Esophagus squamous epithelium (tissue), 5 donors: ENCODE results near the gene SLC66A3. TPM values are rescaled to one million over a fixed set of nuclear protein-coding genes. Genes with fewer than 3 reads are reported as not detected.

ENCODE experiments used
- DNase-seq: peaks from one replicate; lab custom pipeline; 2025; lab: John Stamatoyannopoulos, UW
- H3K27ac ChIP-seq, 4 donors: fragments of 200-600 bp; sonication (generic); one replicate each; pipeline ENCODE4 v1.5.1; 2016 to 2019; ENCODE audit warnings: mild to moderate bottlenecking in 1 of 4
- H3K27me3 ChIP-seq, 4 donors: fragments of 200-600 bp; sonication (generic); 1 replicate in 3 of 4; 2 replicates in 1 of 4; pipeline versions ENCODE4 v1.5.1 to v1.6.0; 2017 to 2021; ENCODE audit warnings: antibody characterized with exemption in 1 of 4
- H3K36me3 ChIP-seq, 3 donors: fragments of 200-600 bp; sonication (generic); one replicate each; pipeline ENCODE4 v1.5.1; 2016 to 2019
- H3K4me1 ChIP-seq, 3 donors: fragments of 200-600 bp; sonication (generic); one replicate each; pipeline ENCODE4 v1.5.1; 2017 to 2019
- H3K4me3 ChIP-seq, 4 donors: fragments of 200-600 bp; sonication (generic); 1 replicate in 3 of 4; 2 replicates in 1 of 4; pipeline ENCODE4 v1.5.1; 2016 to 2019; ENCODE audit warnings: mild to moderate bottlenecking in 2 of 4, moderate library complexity in 1 of 4
- H3K9me3 ChIP-seq, 3 donors: fragments of 200-600 bp; sonication (generic); one replicate each; pipeline ENCODE4 v1.5.1; 2016 to 2019
- CTCF ChIP-seq, 6 experiments: fragments of 450-650 bp in 4 of 6; fragments of 200-600 bp in 2 of 6; sonication (generic) in 2 of 6; IDR thresholded peaks; one replicate each; pipeline ENCODE4 v1.5.1; 2016 to 2019; ENCODE audit warnings: antibody characterized with exemption in 6 of 6, mild to moderate bottlenecking in 4 of 6, moderate library complexity in 4 of 6
- POLR2A ChIP-seq, 4 donors: fragments of 450-650 bp; IDR thresholded peaks; one replicate each; pipeline ENCODE4 v1.6.1; 2017; ENCODE audit warnings: antibody characterized with exemption in 4 of 4, mild to moderate bottlenecking in 4 of 4, moderate library complexity in 3 of 4
- WGBS, 2 donors: methylation state at CpG; one replicate each; pipeline ENCODE4 v1.1.5; 2018; 5-methylcytosine and 5-hydroxymethylcytosine counted together
- intact Hi-C: fragments of 100-400 bp; cut with DNase I; formaldehyde crosslinking; loops from one replicate; pipeline ENCODE4 v1.15.0; 2022
- total RNA-seq, 4 donors: library from RNA; depleted of rRNA; stranded (reverse); fragments of >200 nt; gene quantifications; one replicate each; pipeline ENCODE4 v1.1.0, GENCODE V29; 2016
- donor health status: DM: yes; HTN: yes; CAD: no.

SLC66A3 gene
- total RNA-seq, 4 donors from 2014 or later: 15.6 to 27.8 (median 20.2) TPM

- intact Hi-C loops: no loop called here
These were observed 1.3 kb downstream of the SLC66A3 start for GRCh38 chr2:11156396-11157075.

GRCh38 chr2:11157296-11157695 lies 2.0 kb downstream of the SLC66A3 start:
- DNase-seq: no peak
- Histone ChIP-seq H3K27ac (no peak overlapping the region), H3K9me3 (no peaks in the 10 kb centered on the region), H3K36me3 (peaks cover 0 to 8% (median 0%) of the 10 kb centered on the region in 3 donors), H3K27me3 (no peaks in the 10 kb centered on the region), H3K4me3 (no peak overlapping the region), H3K4me1 (peaks cover 13 to 22% (median 21%) of the 10 kb centered on the region in 3 donors)
- intact Hi-C loops: no loop called here
- WGBS, 2 donors: 89% methylated on average over 2 of the region's 6 CpGs; no CpG with 5 or more reads in 1 of the 2 donors
- no peak for TF ChIP-seq POLR2A (IDR thresholded peaks at IDR 0.05)
- TF ChIP-seq CTCF (IDR thresholded peaks at IDR 0.05): no peak

More at GRCh38 chr2:11156396-11157075, 1.3 kb downstream of the SLC66A3 start:
- WGBS, 2 donors: 88 to 97% methylated on average over 5 to 6 of the region's 13 CpGs
- H3K9me3 ChIP-seq: no peaks in the 10 kb centered on the region
- H3K36me3 ChIP-seq: peaks cover 0 to under 1% (median 0%) of the 10 kb centered on the region in 3 donors
- H3K27me3 ChIP-seq: no peaks in the 10 kb centered on the region
- no peak for DNase-seq
- no peak overlapping the region for H3K27ac ChIP-seq
- peaks cover 13 to 22% (median 21%) of the 10 kb centered on the region in 3 donors for H3K4me1 ChIP-seq
- H3K4me3 ChIP-seq: peak overlapping the region in 2 of 4 donors; percentile 64 to 97
- TF ChIP-seq POLR2A (IDR thresholded peaks at IDR 0.05) (no peak), CTCF (IDR thresholded peaks at IDR 0.05) (no peak)

- peaks cover 13 to 22% (median 21%) of the 10 kb centered on the region in 3 donors for H3K4me1 ChIP-seq
- H3K27ac ChIP-seq: no peak overlapping the region
- no peak for TF ChIP-seq POLR2A (IDR thresholded peaks at IDR 0.05)
- no peak for TF ChIP-seq CTCF (IDR thresholded peaks at IDR 0.05)
- intact Hi-C loops: no loop called here
- H3K27me3 ChIP-seq: no peaks in the 10 kb centered on the region
- peaks cover 0 to 9% (median 0%) of the 10 kb centered on the region in 3 donors for H3K36me3 ChIP-seq
- no peak overlapping the region for H3K4me3 ChIP-seq
- no peaks in the 10 kb centered on the region for H3K9me3 ChIP-seq
- no peak for DNase-seq
- 80 to 100% methylated on average over 2 to 3 of the region's 4 CpGs for WGBS, 2 donors
These were observed 2.5 kb downstream of the SLC66A3 start for GRCh38 chr2:11157731-11158130.

GRCh38 chr2:11158916-11159573 lies 3.8 kb downstream of the SLC66A3 start:
- H3K4me3 ChIP-seq: no peak overlapping the region
- 75 to 96% methylated on average over 5 to 6 of the region's 14 CpGs for WGBS, 2 donors
- peaks cover 13 to 22% (median 21%) of the 10 kb centered on the region in 3 donors for H3K4me1 ChIP-seq
- no peaks in the 10 kb centered on the region for H3K9me3 ChIP-seq
- TF ChIP-seq POLR2A (IDR thresholded peaks at IDR 0.05): no peak
- TF ChIP-seq CTCF (IDR thresholded peaks at IDR 0.05): no peak
- intact Hi-C loops: no loop called here
- no peak overlapping the region for H3K27ac ChIP-seq
- H3K36me3 ChIP-seq: peaks cover 0 to 17% (median 0%) of the 10 kb centered on the region in 3 donors
- no peaks in the 10 kb centered on the region for H3K27me3 ChIP-seq
- DNase-seq: no peak
